ENCODE measurements around the gene CEACAM16. TPM values are rescaled to one million over a fixed set of nuclear protein-coding genes. Genes with fewer than 3 reads are reported as not detected.

CEACAM16 gene
- total and polyA plus RNA-seq, 9 of the 15 experiments (the other 6 are each of a cell fraction or from before 2014, with no cell fraction given) = not detected

DNA sequence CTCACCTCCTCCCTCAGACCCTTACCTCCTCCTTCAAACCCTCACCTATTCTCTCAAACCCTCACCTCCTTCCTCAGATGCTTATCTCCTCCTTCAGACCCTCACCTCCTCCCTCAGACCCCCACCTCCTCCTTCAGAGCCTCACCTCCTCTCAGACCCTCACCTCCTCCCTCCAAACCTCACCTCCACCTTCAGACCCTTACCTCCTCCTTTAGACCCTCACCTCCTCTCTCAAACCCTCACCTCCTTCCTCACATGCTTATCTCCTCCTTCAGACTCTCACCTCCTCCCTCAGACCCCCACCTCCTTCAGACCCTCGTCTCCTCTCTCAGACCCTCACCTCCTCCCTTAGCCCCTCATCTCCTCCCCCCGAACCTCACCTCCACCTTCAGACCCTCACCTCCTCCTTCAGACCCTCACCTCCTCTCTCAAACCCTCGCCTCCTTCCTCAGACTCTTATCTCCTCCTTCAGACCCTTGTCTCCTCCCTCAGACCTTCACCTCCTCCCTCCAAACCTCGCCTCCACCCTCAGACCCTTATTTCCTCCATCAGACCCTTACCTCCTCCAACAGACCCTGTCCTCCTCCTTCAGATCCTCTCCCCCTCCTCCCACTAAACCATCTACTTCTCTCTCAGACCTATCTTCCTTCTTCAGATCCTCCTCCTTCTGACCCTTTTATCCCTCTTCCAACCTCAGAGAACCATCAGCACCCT is 47.1 kb downstream of the CEACAM16 start (continued):
- TF ChIP-seq, protein P1, sequence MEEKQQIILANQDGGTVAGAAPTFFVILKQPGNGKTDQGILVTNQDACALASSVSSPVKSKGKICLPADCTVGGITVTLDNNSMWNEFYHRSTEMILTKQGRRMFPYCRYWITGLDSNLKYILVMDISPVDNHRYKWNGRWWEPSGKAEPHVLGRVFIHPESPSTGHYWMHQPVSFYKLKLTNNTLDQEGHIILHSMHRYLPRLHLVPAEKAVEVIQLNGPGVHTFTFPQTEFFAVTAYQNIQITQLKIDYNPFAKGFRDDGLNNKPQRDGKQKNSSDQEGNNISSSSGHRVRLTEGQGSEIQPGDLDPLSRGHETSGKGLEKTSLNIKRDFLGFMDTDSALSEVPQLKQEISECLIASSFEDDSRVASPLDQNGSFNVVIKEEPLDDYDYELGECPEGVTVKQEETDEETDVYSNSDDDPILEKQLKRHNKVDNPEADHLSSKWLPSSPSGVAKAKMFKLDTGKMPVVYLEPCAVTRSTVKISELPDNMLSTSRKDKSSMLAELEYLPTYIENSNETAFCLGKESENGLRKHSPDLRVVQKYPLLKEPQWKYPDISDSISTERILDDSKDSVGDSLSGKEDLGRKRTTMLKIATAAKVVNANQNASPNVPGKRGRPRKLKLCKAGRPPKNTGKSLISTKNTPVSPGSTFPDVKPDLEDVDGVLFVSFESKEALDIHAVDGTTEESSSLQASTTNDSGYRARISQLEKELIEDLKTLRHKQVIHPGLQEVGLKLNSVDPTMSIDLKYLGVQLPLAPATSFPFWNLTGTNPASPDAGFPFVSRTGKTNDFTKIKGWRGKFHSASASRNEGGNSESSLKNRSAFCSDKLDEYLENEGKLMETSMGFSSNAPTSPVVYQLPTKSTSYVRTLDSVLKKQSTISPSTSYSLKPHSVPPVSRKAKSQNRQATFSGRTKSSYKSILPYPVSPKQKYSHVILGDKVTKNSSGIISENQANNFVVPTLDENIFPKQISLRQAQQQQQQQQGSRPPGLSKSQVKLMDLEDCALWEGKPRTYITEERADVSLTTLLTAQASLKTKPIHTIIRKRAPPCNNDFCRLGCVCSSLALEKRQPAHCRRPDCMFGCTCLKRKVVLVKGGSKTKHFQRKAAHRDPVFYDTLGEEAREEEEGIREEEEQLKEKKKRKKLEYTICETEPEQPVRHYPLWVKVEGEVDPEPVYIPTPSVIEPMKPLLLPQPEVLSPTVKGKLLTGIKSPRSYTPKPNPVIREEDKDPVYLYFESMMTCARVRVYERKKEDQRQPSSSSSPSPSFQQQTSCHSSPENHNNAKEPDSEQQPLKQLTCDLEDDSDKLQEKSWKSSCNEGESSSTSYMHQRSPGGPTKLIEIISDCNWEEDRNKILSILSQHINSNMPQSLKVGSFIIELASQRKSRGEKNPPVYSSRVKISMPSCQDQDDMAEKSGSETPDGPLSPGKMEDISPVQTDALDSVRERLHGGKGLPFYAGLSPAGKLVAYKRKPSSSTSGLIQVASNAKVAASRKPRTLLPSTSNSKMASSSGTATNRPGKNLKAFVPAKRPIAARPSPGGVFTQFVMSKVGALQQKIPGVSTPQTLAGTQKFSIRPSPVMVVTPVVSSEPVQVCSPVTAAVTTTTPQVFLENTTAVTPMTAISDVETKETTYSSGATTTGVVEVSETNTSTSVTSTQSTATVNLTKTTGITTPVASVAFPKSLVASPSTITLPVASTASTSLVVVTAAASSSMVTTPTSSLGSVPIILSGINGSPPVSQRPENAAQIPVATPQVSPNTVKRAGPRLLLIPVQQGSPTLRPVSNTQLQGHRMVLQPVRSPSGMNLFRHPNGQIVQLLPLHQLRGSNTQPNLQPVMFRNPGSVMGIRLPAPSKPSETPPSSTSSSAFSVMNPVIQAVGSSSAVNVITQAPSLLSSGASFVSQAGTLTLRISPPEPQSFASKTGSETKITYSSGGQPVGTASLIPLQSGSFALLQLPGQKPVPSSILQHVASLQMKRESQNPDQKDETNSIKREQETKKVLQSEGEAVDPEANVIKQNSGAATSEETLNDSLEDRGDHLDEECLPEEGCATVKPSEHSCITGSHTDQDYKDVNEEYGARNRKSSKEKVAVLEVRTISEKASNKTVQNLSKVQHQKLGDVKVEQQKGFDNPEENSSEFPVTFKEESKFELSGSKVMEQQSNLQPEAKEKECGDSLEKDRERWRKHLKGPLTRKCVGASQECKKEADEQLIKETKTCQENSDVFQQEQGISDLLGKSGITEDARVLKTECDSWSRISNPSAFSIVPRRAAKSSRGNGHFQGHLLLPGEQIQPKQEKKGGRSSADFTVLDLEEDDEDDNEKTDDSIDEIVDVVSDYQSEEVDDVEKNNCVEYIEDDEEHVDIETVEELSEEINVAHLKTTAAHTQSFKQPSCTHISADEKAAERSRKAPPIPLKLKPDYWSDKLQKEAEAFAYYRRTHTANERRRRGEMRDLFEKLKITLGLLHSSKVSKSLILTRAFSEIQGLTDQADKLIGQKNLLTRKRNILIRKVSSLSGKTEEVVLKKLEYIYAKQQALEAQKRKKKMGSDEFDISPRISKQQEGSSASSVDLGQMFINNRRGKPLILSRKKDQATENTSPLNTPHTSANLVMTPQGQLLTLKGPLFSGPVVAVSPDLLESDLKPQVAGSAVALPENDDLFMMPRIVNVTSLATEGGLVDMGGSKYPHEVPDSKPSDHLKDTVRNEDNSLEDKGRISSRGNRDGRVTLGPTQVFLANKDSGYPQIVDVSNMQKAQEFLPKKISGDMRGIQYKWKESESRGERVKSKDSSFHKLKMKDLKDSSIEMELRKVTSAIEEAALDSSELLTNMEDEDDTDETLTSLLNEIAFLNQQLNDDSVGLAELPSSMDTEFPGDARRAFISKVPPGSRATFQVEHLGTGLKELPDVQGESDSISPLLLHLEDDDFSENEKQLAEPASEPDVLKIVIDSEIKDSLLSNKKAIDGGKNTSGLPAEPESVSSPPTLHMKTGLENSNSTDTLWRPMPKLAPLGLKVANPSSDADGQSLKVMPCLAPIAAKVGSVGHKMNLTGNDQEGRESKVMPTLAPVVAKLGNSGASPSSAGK (IDR thresholded peaks at IDR 0.05) = no peak
- TF ChIP-seq PHB2 (IDR thresholded peaks at IDR 0.05; ENCODE audit: low read depth) (0 out of 2 replicates have a peak, but pooled peaks have one; percentile 11), ZNF695 (CRISPR knock-in tag; IDR thresholded peaks at IDR 0.05) (no peak), CXXC5 (CRISPR knock-in tag; IDR thresholded peaks at IDR 0.05) (no peak), ZNF384 (IDR thresholded peaks at IDR 0.05; ENCODE audit: low read depth, low read length) (no peak), ARHGAP35 (IDR thresholded peaks at IDR 0.05; ENCODE audit: partially characterized antibody) (peak; percentile 94), SAFB (IDR thresholded peaks at IDR 0.05; ENCODE audit: borderline replicate concordance, low read depth, low read length) (no peak), HMG20A (CRISPR knock-in tag; conservative IDR thresholded peaks at IDR 0.05) (no peak), NR1H2 (CRISPR knock-in tag; IDR thresholded peaks at IDR 0.05) (no peak), TOE1 (IDR thresholded peaks at IDR 0.05; ENCODE audit: borderline replicate concordance) (peak; percentile 19; the same call in 1 of the 2 replicates), TOE1 (CRISPR knock-in tag; IDR thresholded peaks at IDR 0.05; ENCODE audit: borderline replicate concordance, low read depth) (no peak), ARID1B (IDR thresholded peaks at IDR 0.05) (peak; percentile 34; the same call in 1 of the 2 replicates), EP300 (IDR thresholded peaks at IDR 0.05; ENCODE audit: low read length) (no peak), DPF2 (IDR thresholded peaks at IDR 0.05) (peak; percentile 29; the same call in 1 of the 2 replicates), TAL1 (IDR thresholded peaks at IDR 0.05) (peak; percentile 18; the same call in 1 of the 2 replicates), ARNT (IDR thresholded peaks at IDR 0.05) (0 out of 4 replicates have a peak, but pooled peaks of 1 of the 2 experiments have one; percentile 25)
- TF ChIP-seq, protein P2, sequence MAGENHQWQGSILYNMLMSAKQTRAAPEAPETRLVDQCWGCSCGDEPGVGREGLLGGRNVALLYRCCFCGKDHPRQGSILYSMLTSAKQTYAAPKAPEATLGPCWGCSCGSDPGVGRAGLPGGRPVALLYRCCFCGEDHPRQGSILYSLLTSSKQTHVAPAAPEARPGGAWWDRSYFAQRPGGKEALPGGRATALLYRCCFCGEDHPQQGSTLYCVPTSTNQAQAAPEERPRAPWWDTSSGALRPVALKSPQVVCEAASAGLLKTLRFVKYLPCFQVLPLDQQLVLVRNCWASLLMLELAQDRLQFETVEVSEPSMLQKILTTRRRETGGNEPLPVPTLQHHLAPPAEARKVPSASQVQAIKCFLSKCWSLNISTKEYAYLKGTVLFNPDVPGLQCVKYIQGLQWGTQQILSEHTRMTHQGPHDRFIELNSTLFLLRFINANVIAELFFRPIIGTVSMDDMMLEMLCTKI (IDR thresholded peaks at IDR 0.05; ENCODE audit: partially characterized antibody) = no peak
